Right renal cortex interstitium (tissue), 3 donors: ENCODE measurements around the gene EIF4EBP3. TPM values are rescaled to one million over a fixed set of nuclear protein-coding genes. Genes with fewer than 3 reads are reported as not detected.
"Not testable (repeated sequence)": the region's sequence is repeated elsewhere in the genome, so short reads cannot be mapped to it uniquely, and the experiment has no call there.

Experiments
- DNase-seq, 3 donors: peaks; one replicate each; pipeline ENCODE4 v3.0.0-alpha.2; 2013; ENCODE audit warnings: low read depth in 3 of 3, low spot score in 2 of 3
- polyA plus RNA-seq, 3 donors: library from polyadenylated mRNA; unstranded; fragments of 120-200 nt; gene quantifications; one replicate each; pipeline ENCODE4 v1.2.1, GENCODE V29; 2013; ENCODE audit not compliant: insufficient read length in 3 of 3

EIF4EBP3 gene
- polyA plus RNA-seq, 3 donors, result 9.8 to 11.5 (median 9.9) TPM

GRCh38 chr5:140574165-140574564, 26.7 kb downstream of the EIF4EBP3 start:
- no peak for DNase-seq

- DNase-seq, result no peak
These were observed 27.8 kb downstream of the EIF4EBP3 start for GRCh38 chr5:140575309-140575708.

GRCh38 chr5:140576776-140577201, 29.3 kb downstream of the EIF4EBP3 start:
- DNase-seq, result no peak

GRCh38 chr5:140579188-140579747, 31.8 kb downstream of the EIF4EBP3 start:
- not testable (repeated sequence) for DNase-seq

- DNase-seq, result no peak
These were observed 40.0 kb downstream of the EIF4EBP3 start for GRCh38 chr5:140587495-140587894.

- DNase-seq, result no peak
These were observed 41.0 kb downstream of the EIF4EBP3 start for GRCh38 chr5:140588311-140589070.

GRCh38 chr5:140590861-140591260, 43.4 kb downstream of the EIF4EBP3 start:
- no peak for DNase-seq

- no peak for DNase-seq
These were observed 44.4 kb downstream of the EIF4EBP3 start for GRCh38 chr5:140591747-140592372.

- not testable (repeated sequence) for DNase-seq
These were observed 45.6 kb downstream of the EIF4EBP3 start for GRCh38 chr5:140593070-140593469.

GRCh38 chr5:140594169-140594568, 46.7 kb downstream of the EIF4EBP3 start:
- no peak for DNase-seq

- DNase-seq, result no peak
These were observed 48.3 kb downstream of the EIF4EBP3 start for GRCh38 chr5:140595538-140596300.

GRCh38 chr5:140596321-140596741, 48.9 kb downstream of the EIF4EBP3 start:
- DNase-seq, result no peak

- no peak for DNase-seq
These were observed 51.4 kb downstream of the EIF4EBP3 start for GRCh38 chr5:140598836-140599235.

Other genes starting within 250 kb of the EIF4EBP3 start
- gene PFDN1, start 244.6 kb upstream of the EIF4EBP3 start, polyA plus RNA-seq, result 100 to 1,000 TPM; 116 to 134 (median 125) TPM
- 10 to 100 TPM in 1 of 3 donors, 1 to 10 TPM in 2; 8.6 to 11.4 (median 10.0) TPM for gene HBEGF, start 201.1 kb upstream of the EIF4EBP3 start, polyA plus RNA-seq
- gene SLC4A9, start 187.5 kb upstream of the EIF4EBP3 start, polyA plus RNA-seq, result 10 to 100 TPM; 18.1 to 28.6 (median 23.9) TPM
- gene ANKHD1, start 145.8 kb upstream of the EIF4EBP3 start, polyA plus RNA-seq, result 100 to 1,000 TPM; 108 to 114 (median 111) TPM
- 10 to 100 TPM; 20.3 to 22.8 (median 21.9) TPM for gene SRA1, start 9.8 kb downstream of the EIF4EBP3 start, polyA plus RNA-seq
- gene APBB3, start 16.9 kb downstream of the EIF4EBP3 start, polyA plus RNA-seq, result 10 to 100 TPM; 23.8 to 33.1 (median 30.5) TPM
- gene SLC35A4, start 17.2 kb downstream of the EIF4EBP3 start, polyA plus RNA-seq, result 10 to 100 TPM; 79.0 to 91.7 (median 79.8) TPM
- gene CD14, start 85.5 kb downstream of the EIF4EBP3 start, polyA plus RNA-seq, result 1 to 10 TPM; 5.6 to 7.6 (median 7.5) TPM
- gene TMCO6, start 91.8 kb downstream of the EIF4EBP3 start, polyA plus RNA-seq, result 10 to 100 TPM; 15.4 to 16.9 (median 16.6) TPM
- 10 to 100 TPM; 66.7 to 84.4 (median 75.4) TPM for gene NDUFA2, start 100.0 kb downstream of the EIF4EBP3 start, polyA plus RNA-seq
- 100 to 1,000 TPM; 180 to 194 (median 192) TPM for gene IK, start 100.2 kb downstream of the EIF4EBP3 start, polyA plus RNA-seq
- 10 to 100 TPM; 12.8 to 13.7 (median 13.2) TPM for gene WDR55, start 117.2 kb downstream of the EIF4EBP3 start, polyA plus RNA-seq
- gene DND1, start 125.9 kb downstream of the EIF4EBP3 start, polyA plus RNA-seq, result not detected
- gene HARS1, start 143.7 kb downstream of the EIF4EBP3 start, polyA plus RNA-seq, result 10 to 100 TPM; 67.2 to 71.7 (median 71.1) TPM
- gene HARS2, start 143.8 kb downstream of the EIF4EBP3 start, polyA plus RNA-seq, result 10 to 100 TPM; 43.1 to 47.5 (median 45.4) TPM
- gene ZMAT2, start 152.8 kb downstream of the EIF4EBP3 start, polyA plus RNA-seq, result 100 to 1,000 TPM; 147 to 162 (median 157) TPM
- under 1 TPM in 2 of 3 donors, not detected in 1; 0.06 to 0.08 TPM for gene PCDHA1, start 238.5 kb downstream of the EIF4EBP3 start, polyA plus RNA-seq
- under 1 TPM; 0.23 to 0.40 (median 0.35) TPM for gene PCDHA2, start 247.2 kb downstream of the EIF4EBP3 start, polyA plus RNA-seq